ENCODE results near the gene ADGRL1.

- TF ChIP-seq CTCF (IDR thresholded peaks at IDR 0.05) (peak; percentile 68 to 93), POLR2AphosphoS5 (IDR thresholded peaks at IDR 0.05) (peak in 2 of 3 donors; percentile 2 to 88)
These were observed 69.3 kb downstream of the ADGRL1 start, which contains the start of gene ASF1B for GRCh38 chr19:14136509-14137281.

Measured in suprapubic skin (tissue), 3 donors.